Measurements from ENCODE around the gene SPATA6L. TPM values are rescaled to one million over a fixed set of nuclear protein-coding genes. Genes with fewer than 3 reads are reported as not detected.

Gene SPATA6L
- total and polyA plus RNA-seq, 12 donors: 0.55 to 8.3 (median 2.8) TPM

DNA sequence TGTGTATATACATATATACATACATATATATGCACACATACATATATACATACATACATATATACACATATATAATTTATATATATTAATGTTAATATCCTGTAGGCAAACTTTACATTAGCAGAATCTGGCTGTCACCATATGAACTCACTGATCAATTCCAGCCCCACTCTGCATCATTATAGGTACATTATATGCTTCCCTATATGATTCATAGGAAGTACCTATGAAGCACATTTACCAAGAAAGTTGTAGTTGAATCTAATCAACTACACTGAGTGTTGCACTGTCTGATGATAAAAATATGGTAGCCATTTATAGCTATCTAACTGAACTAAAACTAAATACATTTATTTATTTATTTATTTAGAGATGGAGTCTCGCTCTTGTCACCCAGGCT lies 5.5 kb upstream of the SPATA6L start:
- H3K9me3 ChIP-seq (replicated peaks in 1 of 3): no peaks in the 10 kb centered on the region
- peaks cover 0 to 8% of the 10 kb centered on the region in 2 donors for H3K4me1 ChIP-seq (replicated peaks in 1 of 2)
- no peak overlapping the region for H3K4me3 ChIP-seq
- WGBS, 4 donors: 96 to 100% (median 100%) methylated on average over 1 of the region's 1 CpG
- H3K36me3 ChIP-seq (replicated peaks in 1 of 2): no peaks in the 10 kb centered on the region
- no peak for DNase-seq
- intact Hi-C loops (cut with DNase I): no loop called here
- H3K27ac ChIP-seq: no peak overlapping the region
- no peak for TF ChIP-seq POLR2A (IDR thresholded peaks at IDR 0.05)
- TF ChIP-seq, protein P1, sequence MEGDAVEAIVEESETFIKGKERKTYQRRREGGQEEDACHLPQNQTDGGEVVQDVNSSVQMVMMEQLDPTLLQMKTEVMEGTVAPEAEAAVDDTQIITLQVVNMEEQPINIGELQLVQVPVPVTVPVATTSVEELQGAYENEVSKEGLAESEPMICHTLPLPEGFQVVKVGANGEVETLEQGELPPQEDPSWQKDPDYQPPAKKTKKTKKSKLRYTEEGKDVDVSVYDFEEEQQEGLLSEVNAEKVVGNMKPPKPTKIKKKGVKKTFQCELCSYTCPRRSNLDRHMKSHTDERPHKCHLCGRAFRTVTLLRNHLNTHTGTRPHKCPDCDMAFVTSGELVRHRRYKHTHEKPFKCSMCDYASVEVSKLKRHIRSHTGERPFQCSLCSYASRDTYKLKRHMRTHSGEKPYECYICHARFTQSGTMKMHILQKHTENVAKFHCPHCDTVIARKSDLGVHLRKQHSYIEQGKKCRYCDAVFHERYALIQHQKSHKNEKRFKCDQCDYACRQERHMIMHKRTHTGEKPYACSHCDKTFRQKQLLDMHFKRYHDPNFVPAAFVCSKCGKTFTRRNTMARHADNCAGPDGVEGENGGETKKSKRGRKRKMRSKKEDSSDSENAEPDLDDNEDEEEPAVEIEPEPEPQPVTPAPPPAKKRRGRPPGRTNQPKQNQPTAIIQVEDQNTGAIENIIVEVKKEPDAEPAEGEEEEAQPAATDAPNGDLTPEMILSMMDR (IDR thresholded peaks at IDR 0.05): no peak
- H3K27me3 ChIP-seq: no peaks in the 10 kb centered on the region

- intact Hi-C loops (cut with DNase I): no loop called here
- TF ChIP-seq, protein P1 (IDR thresholded peaks at IDR 0.05): no peak
- no peak for TF ChIP-seq POLR2A (IDR thresholded peaks at IDR 0.05)
Measured at GRCh38 chr9:4670591-4670990, 4.3 kb upstream of the SPATA6L start.

DNA sequence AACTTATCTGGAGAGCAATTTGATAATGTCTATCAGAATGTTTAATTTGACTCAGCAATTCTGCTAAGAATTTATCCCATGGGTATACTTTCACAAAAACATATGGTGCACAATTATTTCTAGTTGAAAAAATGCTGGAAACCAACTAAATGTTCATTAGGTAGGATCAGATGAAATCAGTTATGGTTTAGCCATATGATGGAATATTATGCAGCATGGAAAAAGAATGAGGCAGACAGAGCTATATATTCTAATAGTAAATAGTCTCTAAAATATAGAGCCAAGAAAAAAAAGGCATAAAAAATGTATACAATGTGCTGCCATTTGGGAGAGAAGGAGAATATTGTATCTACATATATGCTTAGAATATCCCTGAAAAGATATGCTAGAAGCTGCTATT lies 3.6 kb upstream of the SPATA6L start:
- TF ChIP-seq, protein P1 (IDR thresholded peaks at IDR 0.05): no peak
- no peak for TF ChIP-seq POLR2A (IDR thresholded peaks at IDR 0.05)

More at GRCh38 chr9:4670591-4670990, 4.3 kb upstream of the SPATA6L start:
- Histone ChIP-seq H3K9me3 (replicated peaks in 1 of 3) (no peaks in the 10 kb centered on the region), H3K4me1 (replicated peaks in 1 of 2) (peaks cover 0 to 13% of the 10 kb centered on the region in 2 donors), H3K27me3 (no peaks in the 10 kb centered on the region), H3K4me3 (no peak overlapping the region), H3K27ac (no peak overlapping the region), H3K36me3 (replicated peaks in 1 of 2) (no peaks in the 10 kb centered on the region)
- 82 to 89% (median 86%) methylated on average over 3 of the region's 3 CpGs for WGBS, 4 donors
- DNase-seq: no peak

GRCh38 chr9:4668604-4669003 lies 2.3 kb upstream of the SPATA6L start:
- Histone ChIP-seq H3K9me3 (replicated peaks in 1 of 3) (no peaks in the 10 kb centered on the region), H3K27ac (no peak overlapping the region), H3K4me1 (replicated peaks in 1 of 2) (peaks cover 7 to 16% of the 10 kb centered on the region in 2 donors), H3K27me3 (no peaks in the 10 kb centered on the region), H3K4me3 (no peak overlapping the region), H3K36me3 (replicated peaks in 1 of 2) (no peaks in the 10 kb centered on the region)
- WGBS, 4 donors: 80 to 93% (median 86%) methylated on average over 2 of the region's 2 CpGs
- DNase-seq: no peak
- intact Hi-C loops (cut with DNase I): no loop called here
- no peak for TF ChIP-seq POLR2A (IDR thresholded peaks at IDR 0.05)
- TF ChIP-seq, protein P1 (IDR thresholded peaks at IDR 0.05): no peak

More for the DNA sequence above, 3.6 kb upstream of the SPATA6L start:
- Histone ChIP-seq H3K27me3 (no peaks in the 10 kb centered on the region), H3K9me3 (replicated peaks in 1 of 3) (no peaks in the 10 kb centered on the region), H3K27ac (no peak overlapping the region), H3K4me1 (replicated peaks in 1 of 2) (peaks cover 3 to 10% of the 10 kb centered on the region in 2 donors), H3K4me3 (no peak overlapping the region), H3K36me3 (replicated peaks in 1 of 2) (no peaks in the 10 kb centered on the region)
- intact Hi-C loops (cut with DNase I): no loop called here
- DNase-seq: no peak
